GM19099 (cell line): ENCODE results near the gene LRRC9.

Source experiments
- POLR2A ChIP-seq: IDR thresholded peaks from 3 replicates; pipeline ENCODE4 v1.6.1; 2011; ENCODE audit warnings: low read depth; ENCODE audit not compliant: insufficient read length; ENCODE audit errors: extremely low read depth

Gene LRRC9

GRCh38 chr14:60091550-60092525, 171.9 kb downstream of the LRRC9 start, which contains the start of gene PCNX4:
Gene PCNX4, plus strand, starts transcription at chr14:60091923. Its CDS starts 15,716 bp downstream, at chr14:60107639.
- peak; percentile 95 for TF ChIP-seq POLR2A

- TF ChIP-seq POLR2A, result no peak
Observed at GRCh38 chr14:60092526-60092920, 172.6 kb downstream of the LRRC9 start.

- TF ChIP-seq POLR2A, result no peak
Observed at GRCh38 chr14:60093080-60093479, 173.1 kb downstream of the LRRC9 start.

DNA sequence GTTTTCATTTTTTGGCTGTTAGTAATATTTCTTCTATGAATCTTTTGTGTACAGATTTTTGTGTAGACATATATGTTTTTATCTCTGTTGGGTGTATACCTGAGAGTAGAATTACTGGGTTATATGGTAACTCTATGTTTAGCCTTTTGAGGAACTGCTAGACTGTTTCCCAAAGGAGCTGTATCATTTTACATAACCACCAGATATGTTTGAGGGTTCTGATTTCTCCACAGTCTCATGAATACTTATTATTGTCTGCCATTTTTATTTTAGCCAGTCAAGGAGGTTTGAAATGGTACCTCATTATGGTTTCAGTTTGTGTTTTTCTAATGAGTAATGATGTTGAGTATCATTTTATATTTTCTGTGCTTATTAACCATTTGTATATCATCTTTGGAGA, 173.7 kb downstream of the LRRC9 start:
- TF ChIP-seq POLR2A, result no peak

- TF ChIP-seq POLR2A, result no peak
Observed at GRCh38 chr14:60094306-60094897, 174.5 kb downstream of the LRRC9 start.

DNA sequence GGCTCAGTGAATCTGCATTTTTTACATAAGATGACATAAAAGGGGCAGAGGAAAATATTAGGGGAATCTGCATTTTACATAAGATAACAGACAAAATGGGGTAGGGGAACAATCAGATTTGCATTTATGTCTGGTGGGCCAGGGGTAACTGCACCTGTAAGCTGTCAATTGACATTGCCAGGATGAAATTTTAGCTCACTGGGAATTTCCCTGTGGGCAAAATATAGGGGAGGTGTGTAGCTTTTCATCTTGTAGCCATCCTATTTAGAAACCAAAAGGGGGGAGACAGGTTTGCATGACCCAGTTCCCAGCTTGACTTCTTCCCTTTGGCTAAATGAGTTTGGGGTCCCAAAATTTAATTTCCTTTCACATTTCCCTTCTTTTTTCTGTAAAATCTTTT, 175.3 kb downstream of the LRRC9 start:
- TF ChIP-seq POLR2A, result no peak

DNA sequence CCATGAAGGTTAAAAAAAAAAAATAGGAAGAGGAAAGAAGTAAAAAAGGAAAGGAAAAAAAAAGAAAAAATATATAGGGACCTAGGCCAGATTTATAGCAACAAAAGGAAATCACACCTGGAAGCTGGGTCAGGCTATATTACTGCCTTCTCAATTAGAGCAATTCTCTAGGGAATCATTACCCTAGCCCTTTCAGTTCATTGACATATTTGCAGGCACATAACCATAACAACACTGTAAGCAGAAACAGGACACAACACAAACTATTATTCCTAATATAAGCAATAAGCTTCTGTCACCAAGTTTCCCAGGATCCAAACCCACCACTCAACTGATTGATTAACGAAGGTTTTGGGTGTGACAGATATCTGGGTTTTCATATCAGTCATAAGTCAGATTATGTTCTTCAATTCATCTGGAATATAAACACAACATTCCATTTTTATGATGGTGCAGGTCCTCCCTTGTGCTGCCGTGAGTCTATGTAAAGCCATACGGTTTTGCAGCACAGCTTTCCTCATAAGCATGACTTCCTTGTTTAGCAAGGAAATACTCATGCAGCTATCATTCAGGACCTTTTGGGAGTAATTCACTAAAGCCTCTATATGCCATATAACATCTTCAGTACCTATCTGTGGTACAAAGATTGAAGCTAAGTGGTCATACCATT, 176.0 kb downstream of the LRRC9 start:
- no peak for TF ChIP-seq POLR2A

- no peak for TF ChIP-seq POLR2A
Observed at GRCh38 chr14:60097974-60098373, 178.0 kb downstream of the LRRC9 start.

GRCh38 chr14:60101786-60102185, 181.8 kb downstream of the LRRC9 start:
- no peak for TF ChIP-seq POLR2A

- no peak for TF ChIP-seq POLR2A
Observed at GRCh38 chr14:60102389-60102788, 182.4 kb downstream of the LRRC9 start.

DNA sequence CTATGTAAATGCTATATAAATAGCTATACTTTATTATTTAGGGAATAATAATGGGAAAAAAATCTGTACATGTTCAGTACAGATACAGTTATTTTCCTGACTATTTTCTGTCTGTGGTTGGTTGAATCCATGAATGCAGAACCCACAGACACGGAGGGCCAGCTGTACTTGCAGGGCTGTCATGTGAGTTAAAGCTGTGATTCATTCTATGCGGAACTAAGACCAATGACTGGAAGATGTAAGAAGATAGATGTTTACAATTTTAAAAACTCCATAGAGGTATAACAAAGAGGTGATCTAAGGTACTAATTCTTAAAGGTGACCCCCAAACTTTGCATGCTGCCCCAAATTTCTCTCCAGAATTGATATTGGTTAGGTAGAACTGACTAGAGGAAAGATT, 186.4 kb downstream of the LRRC9 start:
- TF ChIP-seq POLR2A, result no peak

- no peak for TF ChIP-seq POLR2A
Observed at GRCh38 chr14:60107477-60107876, 187.5 kb downstream of the LRRC9 start.

GRCh38 chr14:60111732-60112131, 191.8 kb downstream of the LRRC9 start:
- TF ChIP-seq POLR2A, result no peak
